SK-N-SH (cell line): ENCODE results near the gene PCBP3. TPM values are rescaled to one million over a fixed set of nuclear protein-coding genes. Genes with fewer than 3 reads are reported as not detected.

ENCODE experiments used
- CTCF ChIA-PET: fragments of 300-600, 350-600 bp; formaldehyde crosslinking; extraction: SDS; loops from one replicate; lab custom pipeline; 2021; lab: Yijun Ruan, JAX
- POLR2A ChIA-PET: fragments of 350-600 bp; sonication (Branson Sonifier 250); formaldehyde crosslinking; extraction: SDS; loops from one replicate; lab custom pipeline; 2020; ENCODE audit warnings: antibody characterized with exemption, inconsistent platforms; lab: Yijun Ruan, JAX
- DNase-seq: peaks from one replicate; pipeline ENCODE4 v3.0.0; 2012
- H2AFZ ChIP-seq: fragments of 200-600 bp; sonication (generic); 2 replicates; pipeline ENCODE4 v1.8.1; 2016; ENCODE audit warnings: antibody characterized with exemption, mild to moderate bottlenecking, low read depth
- H3F3A ChIP-seq: fragments of 200-600 bp; sonication (generic); replicated peaks from 2 replicates; pipeline ENCODE3; 2016; ENCODE audit warnings: antibody characterized with exemption, mild to moderate bottlenecking; ENCODE audit not compliant: insufficient read depth
- H3K27ac ChIP-seq, 2 experiments: fragments of 200-500 bp in 1 of 2; fragments of 200-600 bp in 1 of 2; sonication (Bioruptor generic) in 1 of 2; sonication (generic), shearing (Covaris generic) in 1 of 2; 2 replicates each; pipeline versions ENCODE4 v1.5.1 to v1.6.1; 2014 to 2016; ENCODE audit warnings: low read depth in 2 of 2, inconsistent platforms in 1 of 2, low read length in 1 of 2, mild to moderate bottlenecking in 1 of 2, mixed read lengths in 1 of 2
- H3K27me3 ChIP-seq: fragments of 200-600 bp; sonication (generic), shearing (Covaris generic); 2 replicates; pipeline ENCODE4 v1.6.1; 2016; ENCODE audit warnings: mixed run types; ENCODE audit not compliant: insufficient read depth
- H3K36me3 ChIP-seq, 2 experiments: fragments of 200-500 bp in 1 of 2; fragments of 200-600 bp in 1 of 2; sonication (Bioruptor generic) in 1 of 2; sonication (generic) in 1 of 2; replicated peaks in 1 of 2; 2 replicates each; pipeline versions ENCODE3 to v1.5.1; 2014 to 2016; ENCODE audit warnings: low read length in 1 of 2, mild to moderate bottlenecking in 1 of 2; ENCODE audit not compliant: insufficient read depth in 2 of 2, control insufficient read depth in 1 of 2
- H3K4me1 ChIP-seq, 2 experiments: fragments of 200-500 bp in 1 of 2; fragments of 200-600 bp in 1 of 2; sonication (Bioruptor generic) in 1 of 2; sonication (generic), shearing (Covaris generic) in 1 of 2; 2 replicates each; pipeline versions ENCODE4 v1.5.1 to v1.6.1; 2014 to 2016; ENCODE audit warnings: low read depth in 1 of 2, low read length in 1 of 2, mixed run types in 1 of 2; ENCODE audit not compliant: insufficient read depth in 2 of 2, control insufficient read depth in 1 of 2
- H3K4me2 ChIP-seq: fragments of 200-600 bp; sonication (generic), shearing (Covaris generic); 2 replicates; pipeline ENCODE4 v1.6.1; 2017; ENCODE audit warnings: mixed run types
- H3K4me3 ChIP-seq, 2 experiments: fragments of 200-500 bp in 1 of 2; fragments of 200-600 bp in 1 of 2; sonication (Bioruptor generic) in 1 of 2; sonication (generic), shearing (Covaris generic) in 1 of 2; 2 replicates each; pipeline versions ENCODE4 v1.5.1 to v1.8.1; 2014 to 2016; ENCODE audit warnings: low read depth in 2 of 2, inconsistent platforms in 1 of 2, low read length in 1 of 2, mild to moderate bottlenecking in 1 of 2, mixed read lengths in 1 of 2, moderate library complexity in 1 of 2
- H3K79me2 ChIP-seq: fragments of 200-600 bp; sonication (generic); 2 replicates; pipeline ENCODE4 v1.8.1; 2017; ENCODE audit warnings: mild to moderate bottlenecking; ENCODE audit not compliant: insufficient read depth
- H3K9ac ChIP-seq: fragments of 200-600 bp; sonication (generic); 2 replicates; pipeline ENCODE4 v1.6.1; 2017; ENCODE audit warnings: mixed run types
- H3K9me2 ChIP-seq: fragments of 200-600 bp; sonication (generic); 2 replicates; pipeline ENCODE4 v1.6.1; 2017; ENCODE audit warnings: mixed run types
- H3K9me3 ChIP-seq: fragments of 200-600 bp; sonication (generic); 2 replicates; pipeline ENCODE4 v1.6.1; 2017; ENCODE audit warnings: mixed run types, mild to moderate bottlenecking, moderate library complexity
- H4K20me1 ChIP-seq: fragments of 200-600 bp; sonication (generic); 2 replicates; pipeline ENCODE4 v1.6.1; 2017; ENCODE audit warnings: mild to moderate bottlenecking, mixed run types; ENCODE audit not compliant: insufficient read depth
- EP300 ChIP-seq, 2 experiments: IDR thresholded peaks; 2 replicates each; pipeline versions ENCODE4 v1.4.0 to v1.6.1; 2012; ENCODE audit warnings: borderline replicate concordance in 1 of 2, low read depth in 1 of 2, low read length in 1 of 2
- FOSL2 ChIP-seq: IDR thresholded peaks from 2 replicates; pipeline ENCODE4 v1.4.0; 2012; ENCODE audit warnings: low read depth, mild to moderate bottlenecking, moderate library complexity, borderline replicate concordance
- FOXJ3 ChIP-seq: sonication (generic); formaldehyde crosslinking; IDR thresholded peaks from 2 replicates; pipeline ENCODE4 v1.5.1; 2020; ENCODE audit warnings: mild to moderate bottlenecking, missing genetic modification reagents
- FOXM1 ChIP-seq: IDR thresholded peaks from 2 replicates; pipeline ENCODE4 v1.4.0; 2012; ENCODE audit warnings: low read depth, mild to moderate bottlenecking
- GATA2 ChIP-seq: sonication (generic); formaldehyde crosslinking; IDR thresholded peaks from 2 replicates; pipeline ENCODE4 v1.5.0; 2020; ENCODE audit warnings: mild to moderate bottlenecking, missing genetic modification reagents
- MEF2A ChIP-seq: IDR thresholded peaks from 2 replicates; pipeline ENCODE4 v1.4.0; 2012; ENCODE audit warnings: low read depth, borderline replicate concordance
- MXI1 ChIP-seq: IDR thresholded peaks from 2 replicates; pipeline ENCODE4 v1.6.1; 2012; ENCODE audit warnings: mild to moderate bottlenecking, low read depth, low read length, improper control_type of control experiment
- POLR2AphosphoS5 ChIP-seq: IDR thresholded peaks from 2 replicates; pipeline ENCODE4 v1.6.1; 2012; ENCODE audit warnings: low read depth, low read length
- RAD21 ChIP-seq: IDR thresholded peaks from 2 replicates; pipeline ENCODE4 v1.6.1; 2012; ENCODE audit warnings: mild to moderate bottlenecking, low read length
- RCOR1 ChIP-seq: fragments of 150-350 bp; IDR thresholded peaks from 2 replicates; pipeline ENCODE4 v1.6.1; 2017; ENCODE audit warnings: antibody characterized with exemption, low read length
- REST ChIP-seq: IDR thresholded peaks from 2 replicates; pipeline ENCODE4 v1.6.1; 2012; ENCODE audit warnings: mild to moderate bottlenecking, low read depth, low read length, moderate library complexity
- RFX5 ChIP-seq: IDR thresholded peaks from 2 replicates; pipeline ENCODE4 v1.6.1; 2012; ENCODE audit warnings: mild to moderate bottlenecking, improper control_type of control experiment, low read length
- RXRA ChIP-seq: IDR thresholded peaks from 2 replicates; pipeline ENCODE4 v1.4.0; 2012; ENCODE audit warnings: low read depth, mild to moderate bottlenecking, borderline replicate concordance
- SIN3A ChIP-seq: IDR thresholded peaks from 2 replicates; pipeline ENCODE4 v1.6.1; 2012; ENCODE audit warnings: low read depth, mild to moderate bottlenecking, low read length, moderate library complexity, borderline replicate concordance
- TEAD4 ChIP-seq: IDR thresholded peaks from 2 replicates; pipeline ENCODE4 v1.4.0; 2012; ENCODE audit warnings: mild to moderate bottlenecking, borderline replicate concordance; ENCODE audit not compliant: insufficient read depth
- USF2 ChIP-seq: fragments of 150-350 bp; IDR thresholded peaks from 2 replicates; pipeline ENCODE4 v1.6.1; 2017; ENCODE audit warnings: antibody characterized with exemption, low read length, low read depth, borderline replicate concordance
- WGBS: methylation state at CpG from one replicate; pipeline ENCODE4 v1.1.6; 2017; ENCODE audit warnings: low lambda C conversion rate; 5-methylcytosine and 5-hydroxymethylcytosine counted together
- polyA plus RNA-seq, 3 experiments: library from polyadenylated mRNA; depleted of rRNA; stranded (reverse); fragments of >200 nt; gene quantifications; 2 replicates each; pipeline ENCODE4 v1.2.3, GENCODE V29; 2012

Gene PCBP3
- polyA plus RNA-seq, 1 of the 3 experiments (the other 2 are of a cell fraction), result 9.5 TPM

GRCh38 chr21:45833414-45833813 is 189.9 kb downstream of the PCBP3 start:
- H3K79me2 ChIP-seq, result no peaks in the 10 kb centered on the region
- ChIA-PET CTCF (interaction anchor here (1.7 kb wide), 2 partner anchors 13 to 277 kb away, joined by 7 to 10 read pairs; no protein-coding TSS in a partner anchor), POLR2A (no interaction called here)
- H4K20me1 ChIP-seq, result no peaks in the 10 kb centered on the region
- H3K9me3 ChIP-seq, result no peaks in the 10 kb centered on the region
- H3K36me3 ChIP-seq, result no peaks in the 10 kb centered on the region
- DNase-seq, result no peak
- H3K27me3 ChIP-seq, result no peaks in the 10 kb centered on the region
- WGBS, result 88% methylated on average over 3 of the region's 6 CpGs
- H3K27ac ChIP-seq, result no peak overlapping the region; a peak in 1 of 4 replicates
- H3K9me2 ChIP-seq, result no peaks in the 10 kb centered on the region
- H2AFZ ChIP-seq, result no peak overlapping the region
- no peaks in the 10 kb centered on the region for H3F3A ChIP-seq
- H3K9ac ChIP-seq, result no peak overlapping the region
- TF ChIP-seq POLR2AphosphoS5, result no peak
- TF ChIP-seq MEF2A, result no peak
- no peak for TF ChIP-seq TEAD4
- TF ChIP-seq FOXM1, result no peak
- H3K4me1 ChIP-seq, result peaks cover 0 to 58% of the 10 kb centered on the region in 2 experiments; a peak in 1 of 4 replicates
- no peak overlapping the region for H3K4me3 ChIP-seq
- no peak overlapping the region for H3K4me2 ChIP-seq

GRCh38 chr21:45834026-45834715 is 190.6 kb downstream of the PCBP3 start:
- Histone ChIP-seq H3K4me3 (no peak overlapping the region), H3K27ac (no peak overlapping the region; a peak in 1 of 4 replicates), H3K4me2 (no peak overlapping the region), H3F3A (no peaks in the 10 kb centered on the region), H3K4me1 (peaks cover 0 to 58% of the 10 kb centered on the region in 2 experiments; a peak in 1 of 4 replicates), H3K9me3 (no peaks in the 10 kb centered on the region), H3K36me3 (no peaks in the 10 kb centered on the region), H3K9me2 (no peaks in the 10 kb centered on the region), H3K9ac (no peak overlapping the region), H2AFZ (no peak overlapping the region), H3K79me2 (no peaks in the 10 kb centered on the region), H4K20me1 (no peaks in the 10 kb centered on the region), H3K27me3 (no peaks in the 10 kb centered on the region)
- DNase-seq, result no peak
- CTCF ChIA-PET, result interaction anchor here (1.7 to 2.2 kb wide), 4 partner anchors 13 to 278 kb away, joined by 6 to 10 read pairs (median 7); no protein-coding TSS in a partner anchor
- no peak for TF ChIP-seq RCOR1
- no peak for TF ChIP-seq FOSL2
- no peak for TF ChIP-seq RXRA
- TF ChIP-seq MXI1, result no peak
- TF ChIP-seq REST, result no peak
- no peak for TF ChIP-seq SIN3A
- TF ChIP-seq RFX5, result no peak
- TF ChIP-seq FOXJ3, result no peak
- no peak for TF ChIP-seq FOXM1
- no peak for TF ChIP-seq EP300 (IDR thresholded peaks at IDR 0.05; ENCODE audit: borderline replicate concordance in 1 of 2, low read depth in 1 of 2, low read length in 1 of 2)
- no peak for TF ChIP-seq GATA2 (CRISPR knock-in tag)
- no peak for TF ChIP-seq POLR2AphosphoS5
- TF ChIP-seq USF2, result no peak
- no peak for TF ChIP-seq RAD21
- WGBS, result 97% methylated on average over 6 of the region's 24 CpGs
- POLR2A ChIA-PET, result no interaction called here
